ENCODE measurements around the gene B4GALNT3.
A peak's percentile ranks its signal among the peaks of the same experiment; 100 is the strongest.
"Not testable (repeated sequence)": the region's sequence is repeated elsewhere in the genome, so short reads cannot be mapped to it uniquely, and the experiment has no call there.

B4GALNT3 gene

DNA sequence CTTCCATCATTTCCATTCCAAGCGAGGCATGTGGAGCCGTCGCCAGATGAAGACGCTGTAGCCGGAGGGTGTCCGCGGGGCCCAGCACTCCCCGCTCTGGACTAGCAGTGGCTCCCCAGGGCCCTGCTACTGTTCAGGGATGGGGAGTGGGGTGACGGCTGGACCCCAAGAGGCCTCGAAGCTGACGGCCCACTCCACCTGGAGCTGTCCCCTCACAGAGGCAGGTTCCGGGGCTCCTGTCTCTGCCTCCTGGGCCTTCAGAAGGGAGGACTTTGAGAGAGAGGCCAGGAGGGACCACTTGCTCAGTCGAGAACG is 101.6 kb downstream of the B4GALNT3 start:
- DNase-seq: no peak

DNA sequence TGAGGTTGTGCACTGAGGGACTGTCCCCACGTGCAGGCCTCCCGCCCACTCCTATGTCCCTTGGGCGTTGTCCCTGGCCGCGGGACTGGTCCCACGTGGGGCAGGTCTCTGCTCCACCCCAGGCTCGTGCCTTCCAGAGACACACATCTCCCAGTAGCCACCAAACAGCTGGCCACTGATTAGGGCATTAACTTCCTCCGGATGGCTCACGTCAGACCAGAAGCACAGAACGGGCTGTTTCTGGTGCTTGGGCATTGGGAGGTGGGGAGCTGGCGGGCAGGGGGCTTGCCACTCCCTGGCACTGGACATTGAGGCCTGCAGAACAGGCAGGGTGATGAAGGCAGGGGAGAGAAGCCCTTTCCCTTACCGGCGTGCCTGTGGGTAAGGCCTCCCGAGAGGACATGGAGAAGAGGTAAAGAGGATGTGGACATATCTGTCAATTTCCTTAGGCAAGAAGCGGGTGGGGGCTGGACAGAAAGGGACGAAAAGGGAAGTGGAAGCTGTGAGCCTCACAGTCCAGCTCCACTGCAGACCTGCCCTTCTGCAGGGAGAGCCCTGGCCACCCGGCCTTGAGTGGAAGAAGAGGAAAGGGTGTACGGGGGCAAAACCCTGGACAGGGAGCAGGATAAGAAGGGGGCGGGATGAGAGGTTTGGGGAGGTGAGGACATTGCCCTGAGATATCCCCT is 102.3 kb downstream of the B4GALNT3 start:
- DNase-seq: no peak

DNA sequence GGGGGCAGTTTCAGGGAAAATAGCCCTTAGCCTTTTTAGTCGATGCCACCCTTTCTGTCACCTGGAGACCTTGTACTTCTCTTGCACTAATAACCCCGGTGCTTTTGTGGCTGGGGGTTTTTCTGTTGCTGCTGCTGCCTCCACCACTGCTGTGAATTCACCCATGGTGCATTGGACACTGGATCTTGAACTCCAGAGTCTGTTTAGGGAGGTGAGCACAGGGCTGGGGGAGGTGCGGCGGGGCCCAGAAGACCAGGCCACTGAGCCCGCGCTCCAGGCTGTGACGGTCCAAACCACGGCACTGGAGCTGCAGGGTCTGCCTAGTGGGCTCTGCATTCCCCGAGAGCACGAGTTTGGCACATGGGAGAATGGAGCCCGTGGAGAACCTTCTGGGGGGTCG is 102.9 kb downstream of the B4GALNT3 start:
- DNase-seq: no peak

DNA sequence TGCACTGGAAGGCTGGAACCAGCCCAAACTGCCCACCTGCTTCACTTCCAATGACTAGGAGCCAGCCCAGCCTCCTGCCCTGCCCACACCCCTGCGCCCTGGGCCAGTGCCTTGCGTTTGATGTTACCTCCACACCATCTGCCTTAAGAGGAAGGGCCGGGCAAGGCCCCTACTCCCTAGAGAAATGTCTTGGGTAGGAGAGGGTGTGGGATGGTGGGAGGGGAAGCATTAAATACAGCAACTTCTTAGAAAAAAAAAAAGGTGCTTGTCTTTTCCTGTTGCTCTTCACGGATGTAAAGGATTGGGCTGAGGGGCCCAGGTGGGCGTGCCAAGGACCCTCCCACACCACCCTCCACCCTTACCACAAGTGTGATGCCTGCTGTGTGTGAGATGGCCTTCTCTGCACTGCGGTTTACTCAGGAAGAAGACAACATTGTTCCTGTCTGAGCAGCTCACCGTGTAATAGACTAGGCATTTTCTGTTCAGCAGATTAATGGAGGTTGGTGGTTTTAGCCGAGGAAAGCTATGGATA is 103.6 kb downstream of the B4GALNT3 start:
- DNase-seq: peak; percentile 22

DNA sequence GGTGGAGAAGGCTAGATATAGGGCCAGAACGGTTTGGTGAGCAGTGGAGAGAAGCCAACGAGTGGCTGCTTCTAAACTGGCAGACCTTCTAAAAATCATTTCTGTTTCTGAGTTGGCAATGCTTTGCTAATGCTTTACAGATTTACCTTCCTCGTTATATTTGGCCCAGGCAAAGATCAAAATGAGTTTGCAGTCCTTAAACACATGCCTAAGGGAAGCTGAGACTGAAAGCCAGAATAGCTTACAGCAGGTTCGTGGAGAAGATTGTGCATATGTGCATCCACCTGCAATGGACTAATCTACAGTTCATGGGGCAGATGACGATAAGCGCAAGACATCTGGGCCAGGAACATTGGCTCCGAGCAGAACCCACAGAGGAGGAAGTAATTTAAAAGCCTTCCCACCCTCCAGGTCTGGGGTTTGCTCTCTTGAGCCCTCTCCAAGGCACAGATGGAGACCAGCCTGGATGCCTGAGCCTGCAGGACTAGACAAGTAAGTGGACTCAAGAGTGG is 104.1 kb downstream of the B4GALNT3 start:
- no peak for DNase-seq

DNA sequence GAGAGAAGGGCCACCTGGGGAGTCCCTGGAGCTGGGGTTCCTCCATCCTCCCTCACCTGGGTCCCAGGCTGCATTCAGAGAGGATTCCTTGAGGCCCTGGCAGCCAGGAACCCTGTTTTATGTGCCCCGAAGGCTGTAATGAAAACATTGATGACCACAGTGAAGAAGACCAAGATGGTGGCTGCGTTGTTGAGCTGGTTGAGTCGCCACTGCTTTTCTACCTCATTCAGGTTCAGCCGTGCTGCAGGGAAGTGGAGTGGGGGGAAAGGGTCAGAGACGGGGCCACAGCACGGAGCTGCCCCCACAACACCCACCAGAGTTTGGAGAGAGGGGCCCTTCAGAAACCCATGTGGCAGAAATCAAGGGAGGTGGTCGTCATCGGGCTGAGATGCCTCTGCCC is 105.4 kb downstream of the B4GALNT3 start:
- DNase-seq: no peak

DNA sequence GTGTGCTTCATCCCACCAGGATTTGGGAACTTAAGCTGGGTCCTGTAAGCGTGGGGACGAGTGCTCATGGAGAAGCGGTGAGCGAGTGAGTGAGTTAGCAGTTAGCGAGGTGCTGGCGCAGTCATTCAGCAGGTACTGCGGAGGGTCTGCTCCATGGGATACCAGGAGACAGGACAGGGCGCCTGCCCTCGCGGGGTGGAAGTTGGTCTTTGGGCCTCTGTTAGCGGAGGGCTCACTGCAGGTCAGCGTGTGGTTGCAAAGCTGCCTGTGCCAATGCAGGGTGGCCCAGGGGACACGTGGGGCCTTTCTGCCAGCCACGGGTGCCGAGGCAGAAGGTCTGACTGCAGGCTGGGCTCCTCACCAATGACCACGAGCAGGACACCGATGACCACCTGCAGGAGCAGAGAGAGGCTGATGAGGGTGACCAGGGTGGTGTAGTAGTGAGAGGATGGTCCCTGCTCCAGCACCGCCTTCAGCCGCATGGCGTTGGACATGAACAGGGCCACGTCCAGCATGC is 105.9 kb downstream of the B4GALNT3 start:
- DNase-seq: no peak

DNA sequence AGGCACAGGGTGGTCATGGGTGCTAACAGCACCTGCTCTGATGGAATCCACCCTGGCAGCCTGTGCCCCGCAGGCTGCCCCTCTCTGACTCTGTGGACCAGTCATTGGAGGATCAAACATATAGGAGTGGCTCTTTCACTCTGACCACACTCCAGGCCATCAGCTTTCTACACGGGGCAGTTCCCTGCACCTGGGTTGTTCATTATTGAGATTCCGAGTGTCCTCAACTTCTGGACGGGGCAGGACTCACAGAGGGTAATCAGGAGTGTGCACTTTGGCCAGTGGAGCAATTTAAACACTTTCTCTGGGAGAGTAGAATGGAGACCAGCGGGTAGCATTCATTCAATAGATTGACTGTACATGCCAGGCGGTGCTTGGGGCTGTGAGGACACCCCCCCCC is 108.7 kb downstream of the B4GALNT3 start:
- no peak for DNase-seq

DNA sequence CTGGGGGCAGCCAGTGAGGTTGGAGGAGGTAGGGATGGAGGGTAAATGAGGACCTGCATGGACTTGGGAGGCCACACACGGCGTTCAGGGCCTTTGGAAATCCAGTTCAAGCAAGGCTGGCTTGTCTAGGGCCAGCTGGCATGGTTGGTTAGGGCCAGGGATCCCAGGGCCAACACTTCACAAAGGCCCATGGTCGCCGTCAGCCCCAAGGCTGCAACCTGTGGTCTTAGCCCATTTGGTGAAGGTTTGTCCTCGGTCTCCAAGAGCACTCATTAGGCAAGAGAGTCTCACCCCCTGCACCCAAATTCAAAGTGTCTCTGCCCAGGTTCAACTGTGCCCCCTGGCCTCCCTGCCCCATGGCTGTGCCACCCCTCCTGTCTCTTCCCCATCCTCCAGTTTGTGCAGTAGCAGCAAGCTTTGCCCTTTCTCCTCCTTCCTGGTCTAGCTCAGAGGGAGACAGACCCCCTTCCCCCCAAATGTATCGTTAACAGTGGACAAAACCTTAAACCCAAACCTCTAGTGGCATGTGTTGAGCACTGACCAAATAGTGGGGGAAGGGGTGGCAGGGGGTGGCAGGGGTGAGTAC is 109.4 kb downstream of the B4GALNT3 start:
- DNase-seq: no peak

DNA sequence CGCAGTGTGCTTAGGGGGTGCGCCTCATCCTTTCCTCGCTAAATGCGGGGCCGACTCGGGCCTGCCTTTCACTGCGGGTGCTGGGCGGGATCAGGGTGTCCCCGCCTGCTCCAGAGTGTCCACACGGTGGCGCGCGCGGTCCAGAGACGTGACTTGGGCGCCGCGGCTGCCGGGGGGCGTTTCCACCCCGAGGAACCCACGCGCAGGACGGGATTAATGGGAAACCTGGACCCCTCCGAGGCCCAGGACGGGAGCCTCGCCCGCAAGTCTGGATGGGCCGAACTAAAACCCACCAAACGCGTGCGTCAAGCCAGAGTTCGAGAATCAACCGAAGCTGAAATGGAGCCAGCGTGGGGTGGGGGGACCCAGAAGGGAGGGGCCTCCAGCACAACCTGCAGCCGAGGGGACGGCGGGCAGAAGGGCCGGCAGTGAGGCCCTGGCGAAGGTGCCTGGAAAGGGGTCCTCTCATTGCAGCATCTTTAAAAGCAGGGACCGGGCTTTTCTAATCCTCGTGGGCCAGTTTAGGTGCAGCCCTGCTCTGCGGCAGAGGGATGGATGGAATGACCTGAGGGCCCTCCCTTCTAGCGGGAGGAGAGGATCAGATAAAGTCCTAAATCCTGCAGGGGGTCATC is 110.2 kb downstream of the B4GALNT3 start:
- peak; percentile 85 for DNase-seq

DNA sequence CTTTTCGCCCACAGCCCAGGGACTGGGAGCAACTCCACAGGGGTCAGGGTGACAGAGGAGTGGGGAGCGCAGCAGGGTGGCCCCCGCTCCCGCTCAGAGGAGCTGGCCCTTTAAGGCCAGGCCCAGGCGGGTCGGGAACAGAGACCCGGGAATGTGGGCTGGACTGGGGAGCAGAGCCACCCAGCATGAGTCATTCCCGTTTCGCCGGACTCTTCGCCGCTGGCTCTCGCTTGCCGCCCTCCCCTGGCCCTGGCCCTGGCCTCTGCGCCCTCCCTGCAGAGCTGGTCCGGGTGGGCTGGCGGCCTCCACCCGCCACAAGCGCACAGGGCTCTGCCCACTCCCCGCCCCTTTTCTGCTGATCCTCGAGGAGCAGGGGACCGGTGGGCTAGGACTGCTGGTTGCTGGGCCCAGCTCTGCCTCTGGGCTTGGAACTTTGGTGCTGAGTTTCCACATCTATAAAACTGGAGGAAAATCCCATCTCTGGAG is 110.7 kb downstream of the B4GALNT3 start:
- no peak for DNase-seq

DNA sequence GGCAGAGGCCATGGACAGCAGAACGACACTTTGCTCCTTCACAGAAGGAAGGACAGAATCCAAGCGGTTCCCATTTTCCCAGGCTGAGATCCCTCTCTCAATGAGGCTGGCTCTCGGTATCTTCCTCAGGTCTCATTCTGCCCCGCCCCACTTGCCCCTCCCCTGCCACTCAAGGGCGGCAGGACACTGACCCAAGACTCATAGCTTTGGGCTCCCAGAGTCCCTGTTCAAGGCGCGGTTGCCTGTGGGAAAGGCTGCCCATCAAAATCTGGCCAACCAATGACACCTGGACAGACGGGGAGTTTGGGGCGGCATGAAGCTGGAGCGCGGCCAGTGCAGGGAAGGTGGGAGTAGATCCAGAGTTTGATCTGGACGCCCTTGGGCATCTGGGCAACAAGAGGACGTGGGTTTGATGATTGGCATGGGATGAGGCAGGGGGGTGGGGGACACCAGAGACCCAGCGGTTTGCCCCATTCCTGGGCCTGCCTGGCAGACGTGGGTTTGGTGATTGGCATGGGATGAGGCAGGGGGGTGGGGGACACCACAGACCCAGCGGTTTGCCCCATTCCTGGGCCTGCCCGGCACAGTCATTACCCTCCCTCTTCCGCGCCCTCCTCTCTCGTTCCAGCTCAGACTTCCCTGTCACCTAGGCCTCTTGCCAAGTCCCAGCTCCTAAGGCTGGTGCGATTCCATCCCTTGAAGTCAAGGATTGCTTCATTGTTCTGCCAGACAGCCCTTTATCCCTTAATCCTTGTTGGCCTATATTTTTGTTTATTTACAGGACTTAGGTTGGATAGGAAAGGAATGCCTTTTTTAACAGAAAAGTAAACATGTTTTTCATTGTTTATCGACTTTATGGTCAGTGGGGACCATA is 111.4 kb downstream of the B4GALNT3 start:
- no peak for DNase-seq

DNA sequence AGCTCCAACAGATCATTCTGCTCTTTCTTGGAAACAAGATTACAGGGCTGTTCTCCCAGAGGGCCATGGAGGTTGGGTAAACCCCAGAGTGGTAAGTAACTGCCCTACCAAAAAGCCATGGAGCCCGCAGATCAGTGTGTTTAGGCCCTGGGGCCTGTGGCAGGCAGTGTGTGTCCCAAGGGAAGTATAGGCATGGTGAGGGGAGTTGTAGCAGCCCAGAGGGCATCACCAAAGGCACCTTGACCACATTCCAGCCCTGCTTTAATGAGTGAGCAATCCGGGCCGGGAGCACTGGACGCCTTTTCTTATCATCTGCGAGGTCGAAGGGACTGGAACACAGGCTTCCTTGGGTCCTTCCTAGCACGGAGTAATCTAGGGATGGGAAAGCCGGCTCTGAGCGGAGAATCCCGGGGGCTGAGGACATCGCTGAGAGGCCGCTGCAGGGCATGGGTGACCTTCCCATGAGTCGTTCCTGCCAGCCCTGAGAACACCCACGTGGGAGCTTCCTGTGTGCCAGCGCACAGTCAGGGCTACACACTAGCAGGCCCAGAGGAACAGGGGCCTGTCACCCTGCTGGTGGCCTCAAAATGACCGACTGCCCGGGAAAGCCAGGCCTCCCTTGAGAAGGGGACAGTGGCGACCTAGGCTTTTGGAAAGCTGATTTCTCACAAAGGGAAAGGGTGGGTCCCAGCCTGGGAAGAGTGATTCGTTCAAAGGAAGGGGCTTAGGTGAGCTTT is 112.2 kb downstream of the B4GALNT3 start:
- DNase-seq: no peak

DNA sequence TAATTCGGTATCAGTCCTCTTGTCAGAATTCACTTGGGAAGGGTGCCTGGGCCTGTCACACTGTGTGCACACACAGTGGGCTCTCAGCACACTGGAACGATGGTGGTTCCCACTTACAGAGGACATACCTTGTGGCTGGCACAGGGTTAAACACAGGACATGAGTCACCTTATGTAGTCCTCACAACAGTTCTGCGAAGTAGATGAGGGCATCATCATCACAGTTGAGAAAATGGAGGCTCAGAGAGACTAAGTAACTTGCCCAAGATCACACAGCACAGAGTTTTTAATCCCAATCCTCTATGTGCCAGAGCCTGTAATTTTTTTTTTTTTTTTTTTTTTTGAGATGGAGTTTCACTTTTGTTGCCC is 112.8 kb downstream of the B4GALNT3 start:
- DNase-seq: no peak

DNA sequence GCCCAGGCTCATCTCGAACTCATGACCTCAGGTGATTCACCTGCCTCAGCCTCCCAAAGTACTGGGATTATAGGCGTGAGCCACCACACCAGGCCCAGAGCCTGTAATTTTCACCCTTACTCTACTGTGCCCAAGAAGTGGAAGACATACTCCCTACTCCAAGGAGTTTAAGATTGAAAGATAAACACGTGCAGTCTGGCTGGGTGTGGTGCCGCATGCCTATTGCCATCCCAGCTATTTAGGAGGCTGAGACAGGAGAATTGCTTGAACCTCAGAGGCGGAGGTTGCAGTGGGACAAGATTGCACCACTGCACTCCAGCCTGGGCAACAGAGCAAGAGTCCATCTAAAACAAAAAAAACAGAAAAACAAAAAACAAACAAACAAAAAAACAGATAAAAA is 113.5 kb downstream of the B4GALNT3 start:
- no peak for DNase-seq

DNA sequence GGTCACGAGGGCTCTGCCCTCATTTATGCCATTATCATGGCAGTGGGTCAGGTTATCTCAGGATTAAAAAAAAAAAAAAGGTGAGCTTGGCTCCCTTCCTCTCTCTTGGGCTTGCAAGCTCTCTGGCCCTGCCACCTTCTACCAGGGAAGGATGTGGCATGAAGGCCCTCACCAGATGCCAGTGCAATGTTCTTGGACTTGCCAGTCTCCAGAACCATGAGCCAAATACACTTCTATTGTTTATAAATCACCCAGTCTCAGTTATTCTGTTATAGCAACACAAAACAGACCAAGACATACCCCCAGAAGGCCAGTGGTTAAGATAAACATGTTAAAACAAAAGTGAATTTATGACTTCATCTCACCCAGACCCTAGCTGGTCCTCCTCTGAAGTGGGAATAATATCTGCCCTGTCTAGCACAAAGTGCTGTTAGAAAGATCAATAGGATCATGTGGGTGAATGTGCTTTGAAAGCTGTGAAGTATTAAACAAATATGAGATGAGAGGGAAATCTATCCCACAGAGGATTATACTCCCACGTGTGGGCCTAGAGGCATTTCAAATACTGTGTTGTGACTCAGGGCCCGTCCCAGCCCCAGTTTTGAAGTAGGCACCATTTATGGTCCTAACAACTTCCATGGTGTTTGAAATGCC is 114.9 kb downstream of the B4GALNT3 start:
- no peak for DNase-seq

DNA sequence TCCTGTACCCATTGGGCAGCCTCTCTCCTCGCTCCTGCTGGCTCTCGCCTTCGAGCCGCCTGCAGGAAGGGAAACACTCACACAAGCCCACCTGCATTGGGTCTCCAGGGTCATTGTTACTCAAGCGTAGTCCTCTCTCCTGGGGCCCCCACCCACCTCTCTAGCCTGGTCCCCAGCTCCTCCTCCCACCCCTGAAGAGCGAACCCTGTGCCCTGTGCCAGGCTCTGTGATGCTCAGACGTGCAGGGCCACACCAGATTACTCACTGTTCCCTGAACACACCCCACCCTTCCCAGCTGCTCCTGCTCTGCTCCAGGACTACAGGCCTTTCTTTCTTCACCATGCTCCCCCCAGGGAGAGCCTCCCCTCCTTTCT is 115.4 kb downstream of the B4GALNT3 start:
- DNase-seq: no peak

DNA sequence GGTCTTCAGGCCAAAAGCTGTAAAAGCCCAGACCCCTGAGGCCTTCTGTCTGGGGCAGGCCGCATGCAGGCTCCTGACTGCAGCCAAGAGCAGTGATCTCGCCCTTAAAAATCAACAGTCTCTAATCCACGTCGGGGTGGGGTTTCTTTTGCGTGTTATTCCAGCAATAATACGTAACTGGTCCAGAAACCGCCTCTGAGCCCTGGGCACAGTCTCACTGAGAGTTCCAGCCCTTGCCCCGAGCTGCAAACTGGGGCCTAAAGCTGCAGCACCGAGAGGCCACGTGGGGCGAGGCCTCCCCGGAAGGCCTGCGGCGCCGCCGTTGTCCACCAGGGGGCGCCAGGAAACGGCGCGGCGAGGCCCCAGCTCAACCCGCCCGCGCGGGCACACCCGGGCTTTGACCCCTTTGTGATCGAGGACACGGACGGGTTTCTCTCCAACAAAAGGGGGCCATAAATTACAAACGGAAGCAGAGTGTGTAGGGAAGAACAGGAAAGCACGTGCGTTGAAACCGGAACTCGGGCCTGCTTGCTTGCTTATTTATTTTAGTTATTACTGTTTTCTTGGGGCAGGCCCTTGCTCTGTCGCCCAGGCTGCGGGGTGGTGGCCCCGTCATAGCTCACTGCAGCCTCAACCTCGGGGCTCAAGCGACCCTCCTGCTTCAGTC is 116.3 kb downstream of the B4GALNT3 start:
- peak; percentile 78 for DNase-seq

DNA sequence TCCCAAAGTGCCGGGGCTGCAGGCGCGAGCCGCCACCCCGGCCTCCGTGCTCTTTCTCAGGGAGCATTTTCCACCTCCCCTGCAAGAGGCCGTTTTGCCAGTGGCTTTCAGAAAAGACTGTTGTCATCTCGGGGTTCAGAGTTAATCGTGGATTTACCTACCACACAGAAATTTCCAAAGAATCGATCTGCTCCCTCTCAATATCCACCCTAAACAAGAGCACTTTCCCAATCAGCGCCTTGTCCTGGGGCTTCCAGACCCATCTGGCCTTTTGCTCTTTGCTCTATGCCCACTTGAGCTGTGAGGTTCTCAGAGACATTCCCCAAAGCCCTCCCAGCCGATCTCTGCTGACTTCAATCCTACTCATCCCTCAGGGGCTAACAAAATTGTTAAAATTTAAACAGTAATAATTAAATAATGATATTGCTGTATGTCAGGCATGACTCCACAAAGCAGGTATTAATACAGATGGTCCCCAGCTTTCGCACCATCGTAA is 116.9 kb downstream of the B4GALNT3 start:
- DNase-seq: no peak

DNA sequence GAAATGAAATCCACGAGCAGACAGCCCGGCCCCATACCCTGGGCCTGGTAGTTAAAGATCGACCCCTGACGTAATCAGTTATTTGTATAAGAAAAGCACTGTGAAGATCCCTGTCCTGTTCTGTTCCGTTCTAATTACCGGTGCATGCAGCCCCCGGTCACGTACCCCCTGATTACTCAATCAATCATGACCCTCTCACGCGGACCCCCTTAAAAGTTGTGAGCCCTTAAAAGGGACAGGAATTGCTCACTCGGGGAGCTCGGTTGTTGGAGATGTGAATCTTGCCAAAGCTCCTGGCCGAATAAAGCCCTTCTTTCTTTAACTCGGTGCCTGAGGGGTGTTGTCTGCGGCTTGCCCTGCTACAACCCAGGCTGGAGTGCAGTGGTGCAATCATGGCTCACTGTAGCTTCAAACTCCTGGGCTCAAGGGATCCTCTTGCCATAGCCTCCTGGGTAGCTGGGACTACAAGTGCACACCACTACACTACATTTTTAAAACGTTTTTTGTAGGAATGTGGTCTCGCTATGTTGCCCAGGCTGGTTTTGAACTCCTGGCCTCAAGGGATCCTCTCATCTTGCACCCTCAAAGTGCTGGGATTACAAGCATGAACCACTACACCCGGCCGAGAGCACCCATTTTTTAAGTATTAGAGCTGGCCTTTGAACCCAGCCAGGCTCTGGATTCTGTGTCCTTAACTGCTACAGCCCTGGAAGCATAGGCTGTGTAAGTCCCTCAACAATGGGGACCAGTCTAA is 118.4 kb downstream of the B4GALNT3 start:
- DNase-seq: not testable (repeated sequence)
